ENCODE measurements around the gene SLC23A2.
A peak's percentile ranks its signal among the peaks of the same experiment; 100 is the strongest.

SLC23A2 gene

GRCh38 chr20:4811661-4812181 is 189.6 kb downstream of the SLC23A2 start:
- Histone ChIP-seq H3K4me2 (ENCODE audit: low read length) (peak overlapping the region; percentile 94), H2AFZ (ENCODE audit: low read depth, low read length) (no peak overlapping the region), H3K36me3 (replicated peaks; ENCODE audit: low read depth, low read length) (peaks cover 80% of the 10 kb centered on the region), H3K9ac (ENCODE audit: low read length) (peak overlapping the region; percentile 97), H3K9me3 (ENCODE audit: insufficient read depth, low read length) (no peaks in the 10 kb centered on the region), H3K27ac (ENCODE audit: low read length) (peak overlapping the region; percentile 95), H3K4me1 (ENCODE audit: low read length) (peaks cover 99% of the 10 kb centered on the region), H3K27me3 (ENCODE audit: low read depth, low read length) (no peaks in the 10 kb centered on the region), H3K79me2 (ENCODE audit: low read length) (peaks cover 92% of the 10 kb centered on the region), H4K20me1 (ENCODE audit: insufficient read depth, low read length) (peaks cover 48% of the 10 kb centered on the region), H3K4me3 (ENCODE audit: low read length) (peak overlapping the region; percentile 77)
- TF ChIP-seq CTCF (IDR thresholded peaks at IDR 0.05; ENCODE audit: low read depth, low read length): no peak
- TF ChIP-seq EZH2phosphoT487 (IDR thresholded peaks at IDR 0.05; ENCODE audit: low read depth): no peak

GRCh38 chr20:4811257-4811656 is 190.1 kb downstream of the SLC23A2 start:
- Histone ChIP-seq H3K79me2 (ENCODE audit: low read length) (peaks cover 92% of the 10 kb centered on the region), H3K4me2 (ENCODE audit: low read length) (peak overlapping the region; percentile 94), H3K4me3 (ENCODE audit: low read length) (peak overlapping the region; percentile 77), H3K27me3 (ENCODE audit: low read depth, low read length) (no peaks in the 10 kb centered on the region), H4K20me1 (ENCODE audit: insufficient read depth, low read length) (peaks cover 53% of the 10 kb centered on the region), H2AFZ (ENCODE audit: low read depth, low read length) (no peak overlapping the region), H3K9me3 (ENCODE audit: insufficient read depth, low read length) (no peaks in the 10 kb centered on the region), H3K4me1 (ENCODE audit: low read length) (peaks cover 97% of the 10 kb centered on the region), H3K27ac (ENCODE audit: low read length) (peak overlapping the region; percentile 95), H3K36me3 (replicated peaks; ENCODE audit: low read depth, low read length) (peaks cover 80% of the 10 kb centered on the region), H3K9ac (ENCODE audit: low read length) (peak overlapping the region; percentile 97)
- TF ChIP-seq EZH2phosphoT487 (IDR thresholded peaks at IDR 0.05; ENCODE audit: low read depth): no peak
- no peak for TF ChIP-seq CTCF (IDR thresholded peaks at IDR 0.05; ENCODE audit: low read depth, low read length)

- Histone ChIP-seq H3K27ac (ENCODE audit: low read length) (peak overlapping the region; percentile 95), H2AFZ (ENCODE audit: low read depth, low read length) (no peak overlapping the region), H3K4me3 (ENCODE audit: low read length) (peak overlapping the region; percentile 77), H4K20me1 (ENCODE audit: insufficient read depth, low read length) (peaks cover 60% of the 10 kb centered on the region), H3K4me1 (ENCODE audit: low read length) (peaks cover 89% of the 10 kb centered on the region), H3K4me2 (ENCODE audit: low read length) (peak overlapping the region; percentile 94), H3K79me2 (ENCODE audit: low read length) (peaks cover 92% of the 10 kb centered on the region), H3K9me3 (ENCODE audit: insufficient read depth, low read length) (no peaks in the 10 kb centered on the region), H3K36me3 (replicated peaks; ENCODE audit: low read depth, low read length) (peaks cover 80% of the 10 kb centered on the region), H3K9ac (ENCODE audit: low read length) (peak overlapping the region; percentile 97), H3K27me3 (ENCODE audit: low read depth, low read length) (no peaks in the 10 kb centered on the region)
- TF ChIP-seq CTCF (IDR thresholded peaks at IDR 0.05; ENCODE audit: low read depth, low read length) (no peak), EZH2phosphoT487 (IDR thresholded peaks at IDR 0.05; ENCODE audit: low read depth) (no peak)
Measured at GRCh38 chr20:4810426-4811019, 190.8 kb downstream of the SLC23A2 start.

- TF ChIP-seq CTCF (IDR thresholded peaks at IDR 0.05; ENCODE audit: low read depth, low read length): no peak
- no peak for TF ChIP-seq EZH2phosphoT487 (IDR thresholded peaks at IDR 0.05; ENCODE audit: low read depth)
- Histone ChIP-seq H3K36me3 (replicated peaks; ENCODE audit: low read depth, low read length) (peaks cover 84% of the 10 kb centered on the region), H3K27me3 (ENCODE audit: low read depth, low read length) (no peaks in the 10 kb centered on the region), H3K9ac (ENCODE audit: low read length) (peak overlapping the region; percentile 97), H3K4me2 (ENCODE audit: low read length) (peak overlapping the region; percentile 94), H3K4me3 (ENCODE audit: low read length) (peak overlapping the region; percentile 77), H3K9me3 (ENCODE audit: insufficient read depth, low read length) (no peaks in the 10 kb centered on the region), H2AFZ (ENCODE audit: low read depth, low read length) (no peak overlapping the region), H3K79me2 (ENCODE audit: low read length) (peaks cover 95% of the 10 kb centered on the region), H4K20me1 (ENCODE audit: insufficient read depth, low read length) (peaks cover 69% of the 10 kb centered on the region), H3K27ac (ENCODE audit: low read length) (peak overlapping the region; percentile 95), H3K4me1 (ENCODE audit: low read length) (peaks cover 81% of the 10 kb centered on the region)
Measured at GRCh38 chr20:4809707-4810106, 191.6 kb downstream of the SLC23A2 start.
